ENCODE data around the gene CEP350. TPM values are rescaled to one million over a fixed set of nuclear protein-coding genes. Genes with fewer than 3 reads are reported as not detected.

The CEP350 gene
- total and polyA plus RNA-seq, 2 of the 4 experiments (the other 2 are of a cell fraction): 5.0 to 36.4 TPM

DNA sequence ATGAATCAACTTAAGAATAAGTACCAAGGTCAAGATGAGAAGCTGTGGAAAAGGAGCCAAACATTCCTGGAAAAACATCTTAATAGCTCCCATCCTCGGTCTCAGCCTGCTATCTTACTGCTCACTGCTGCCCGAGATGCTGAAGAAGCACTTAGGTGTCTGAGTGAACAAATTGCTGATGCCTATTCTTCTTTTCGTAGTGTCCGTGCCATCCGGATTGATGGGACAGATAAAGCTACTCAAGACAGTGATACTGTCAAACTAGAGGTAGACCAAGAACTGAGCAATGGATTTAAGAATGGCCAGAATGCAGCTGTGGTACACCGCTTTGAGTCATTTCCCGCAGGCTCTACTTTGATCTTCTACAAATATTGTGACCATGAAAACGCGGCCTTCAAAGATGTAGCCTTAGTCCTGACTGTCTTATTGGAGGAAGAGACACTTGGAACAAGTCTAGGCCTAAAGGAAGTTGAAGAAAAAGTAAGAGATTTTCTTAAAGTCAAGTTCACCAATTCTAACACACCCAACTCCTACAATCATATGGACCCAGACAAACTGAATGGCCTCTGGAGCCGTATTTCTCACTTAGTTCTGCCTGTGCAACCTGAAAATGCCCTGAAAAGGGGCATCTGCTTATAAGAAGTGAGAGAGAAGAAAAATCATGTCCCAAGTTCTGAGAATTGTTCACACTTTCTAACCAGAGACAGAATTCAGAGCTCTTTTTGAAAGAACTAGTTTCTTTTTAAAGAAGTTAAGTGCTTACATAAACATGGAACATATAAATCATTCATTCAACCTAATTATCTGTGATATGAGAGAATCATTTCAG, 36.8 kb upstream of the CEP350 start (continued):
- no peak for TF ChIP-seq BHLHE40 (IDR thresholded peaks at IDR 0.05; ENCODE audit: low read depth, low read length)

DNA sequence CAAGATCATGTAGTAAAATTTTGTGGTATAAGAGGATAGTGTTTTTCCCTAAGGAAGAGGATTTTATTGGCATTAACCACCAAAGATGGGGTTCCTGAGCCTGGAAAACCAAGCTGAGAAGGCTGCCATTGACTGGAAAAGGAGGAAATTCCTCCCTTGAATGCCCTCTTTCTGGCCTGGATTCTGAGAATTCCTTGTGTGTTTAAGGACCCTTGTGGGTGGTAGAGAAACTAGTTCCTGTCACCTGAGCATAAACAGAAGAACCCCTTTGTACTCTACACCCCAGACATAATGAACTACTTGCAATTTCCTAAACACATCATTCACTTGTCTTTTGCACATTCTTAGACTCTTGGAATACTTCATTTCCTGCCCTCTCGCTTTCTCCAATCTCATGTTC, 33.1 kb upstream of the CEP350 start:
- Histone ChIP-seq H2AK9ac (replicated peaks; ENCODE audit: low read depth, low read length, poor library complexity) (no peak overlapping the region), H3K9me3 (ENCODE audit: control insufficient read depth, insufficient read depth, low read length) (no peaks in the 10 kb centered on the region), H2BK20ac (ENCODE audit: low read depth, low read length) (no peak overlapping the region), H3K4me3 (ENCODE audit: insufficient read depth, low read depth, low read length) (no peak overlapping the region), H2BK5ac (ENCODE audit: low read depth, low read length, poor library complexity, severe bottlenecking) (no peak overlapping the region), H4K5ac (ENCODE audit: low read depth, low read length) (no peak overlapping the region), H4K20me1 (ENCODE audit: insufficient read depth, low read length) (no peaks in the 10 kb centered on the region), H3K4me2 (ENCODE audit: low read depth, low read length) (no peak overlapping the region), H2AK5ac (ENCODE audit: low read depth, low read length) (no peak overlapping the region), H3K9ac (ENCODE audit: low read depth, low read length) (no peak overlapping the region), H3K9me1 (ENCODE audit: insufficient read depth, low read length) (no peaks in the 10 kb centered on the region; the same call in 1 of the 2 replicates), H4K91ac (ENCODE audit: insufficient read depth, low read depth, low read length) (no peak overlapping the region), H2BK120ac (ENCODE audit: low read depth, low read length) (no peak overlapping the region), H3K14ac (replicated peaks; ENCODE audit: low read depth, low read length) (no peak overlapping the region), H3K79me1 (ENCODE audit: low read depth in 1 of 2, low read length in 2 of 2) (no peaks in the 10 kb centered on the region), H2BK15ac (ENCODE audit: low read depth, low read length) (no peak overlapping the region), H3K18ac (ENCODE audit: low read depth, low read length) (no peak overlapping the region), H4K8ac (ENCODE audit: low read depth in 2 of 2, low read length in 2 of 2) (no peak overlapping the region), H2AFZ (replicated peaks; ENCODE audit: low read length, poor library complexity) (no peak overlapping the region), H3K23ac (ENCODE audit: low read depth, low read length) (no peak overlapping the region), H3K27me3 (ENCODE audit: control insufficient read depth, insufficient read depth, low read length) (no peaks in the 10 kb centered on the region), H3K27ac (ENCODE audit: insufficient read depth, low read length) (no peak overlapping the region), H3K4me1 (ENCODE audit: control insufficient read depth, insufficient read depth, low read length) (peaks cover 1% of the 10 kb centered on the region; the same call in 1 of the 2 replicates), H3K4ac (ENCODE audit: low read depth, low read length) (no peak overlapping the region), H3K56ac (ENCODE audit: extremely low read depth, insufficient read depth, low read length) (no peak overlapping the region), H3K36me3 (ENCODE audit: control insufficient read depth, insufficient read depth, low read length) (peaks cover 16% of the 10 kb centered on the region)
- dilution Hi-C loops (cut with HindIII; ENCODE audit: low sequenced_read_pairs, unreplicated experiment) (no loop called here), in situ Hi-C loops (cut with MboI; ENCODE audit: low sequenced_read_pairs) (no loop called here), intact Hi-C loops (cut with micrococcal nuclease) (loop anchor here (5.0 kb wide), 1 partner anchor 79 kb away; no protein-coding TSS in a partner anchor)
- DNase-seq (no peak), ATAC-seq (ENCODE audit: low read depth) (no peak)
- ChIA-PET CTCF (interaction anchor here (0.9 to 1.5 kb wide), 2 partner anchors 9 to 12 kb away, joined by 3 to 4 read pairs; no protein-coding TSS in a partner anchor), POLR2A (ENCODE audit: unreplicated experiment) (no interaction called here)
- no CpG with 5 or more reads among the region's 1 CpG for WGBS, 2 experiments (ENCODE audit: extremely low coverage in 2 of 2, insufficient read length in 1 of 2)
- BruUV-seq (replicated peaks): no TSS peak
- TF ChIP-seq SMC3 (IDR thresholded peaks at IDR 0.05; ENCODE audit: low read depth, low read length) (no peak), CEBPB (IDR thresholded peaks at IDR 0.05; ENCODE audit: low read depth, low read length) (no peak), FOS (IDR thresholded peaks at IDR 0.05; ENCODE audit: low read depth, low read length) (no peak), MXI1 (IDR thresholded peaks at IDR 0.05; ENCODE audit: borderline replicate concordance, low read depth, low read length) (no peak), CTCF (conservative IDR thresholded peaks at IDR 0.05; ENCODE audit: low read depth, low read length) (no peak), BHLHE40 (IDR thresholded peaks at IDR 0.05; ENCODE audit: low read depth, low read length) (no peak), POLR2A (IDR thresholded peaks at IDR 0.05; ENCODE audit: low read depth, low read length) (no peak), NFE2L2 (IDR thresholded peaks at IDR 0.05; ENCODE audit: low read depth, low read length) (no peak), RCOR1 (IDR thresholded peaks at IDR 0.05; ENCODE audit: insufficient replicate concordance, low read length) (no peak), MAFK (IDR thresholded peaks at IDR 0.05; ENCODE audit: low read depth, low read length) (no peak)
